PC-9 (cell line): ENCODE measurements around the gene TNFAIP6. TPM values are rescaled to one million over a fixed set of nuclear protein-coding genes. Genes with fewer than 3 reads are reported as not detected.

Source experiments
- BruUV-seq: library from RNA; stranded (reverse); fragments of 400-500 nt; replicated peaks from 2 replicates; lab custom pipeline; 2021; lab: Mats Ljungman, UMichigan
- CTCF ChIA-PET: fragments of 300-600 bp; sonication (Branson Sonifier 250); formaldehyde crosslinking; loops from one replicate; lab custom pipeline; 2022; ENCODE audit warnings: antibody characterized with exemption; lab: Charles Lee
- POLR2A ChIA-PET: fragments of 300-600 bp; sonication (Branson Sonifier 250); formaldehyde crosslinking; loops from one replicate; lab custom pipeline; 2022; ENCODE audit warnings: antibody characterized with exemption; ENCODE audit not compliant: unreplicated experiment; lab: Charles Lee
- DNase-seq, 2 experiments: peaks; one replicate each; pipeline versions ENCODE4 v3.0.0 to v3.0.0-alpha.2; 2015 to 2022; ENCODE audit warnings: mixed read lengths in 1 of 2
- H2AFZ ChIP-seq: fragments of 200-600 bp; sonication (generic); 2 replicates; pipeline ENCODE4 v1.8.1; 2017; ENCODE audit warnings: antibody characterized with exemption
- H3F3A ChIP-seq: fragments of 200-600 bp; sonication (generic); 2 replicates; pipeline ENCODE4 v1.8.1; 2017; ENCODE audit warnings: antibody characterized with exemption, mild to moderate bottlenecking, low read depth; ENCODE audit not compliant: insufficient read depth
- H3K27ac ChIP-seq: fragments of 200-600 bp; sonication (generic); 2 replicates; pipeline ENCODE4 v1.6.1; 2016; ENCODE audit warnings: mixed run types
- H3K27me3 ChIP-seq: fragments of 200-600 bp; sonication (generic); 2 replicates; pipeline ENCODE4 v1.6.1; 2016; ENCODE audit warnings: low read depth, mixed run types; ENCODE audit not compliant: insufficient read depth
- H3K36me3 ChIP-seq: fragments of 200-600 bp; sonication (generic); 2 replicates; pipeline ENCODE4 v1.6.1; 2016; ENCODE audit warnings: low read depth, mixed run types
- H3K4me1 ChIP-seq: fragments of 200-600 bp; sonication (generic); replicated peaks from 2 replicates; pipeline ENCODE4 v1.6.1; 2016; ENCODE audit warnings: mixed run types; ENCODE audit not compliant: insufficient read depth
- H3K4me2 ChIP-seq: fragments of 200-600 bp; sonication (generic); 2 replicates; pipeline ENCODE4 v1.6.1; 2017; ENCODE audit warnings: mixed run types
- H3K4me3 ChIP-seq: fragments of 200-600 bp; sonication (generic); 2 replicates; pipeline ENCODE4 v1.6.1; 2016; ENCODE audit warnings: mixed run types
- H3K79me2 ChIP-seq: fragments of 200-600 bp; sonication (generic); 2 replicates; pipeline ENCODE4 v1.6.1; 2017; ENCODE audit warnings: low read depth, mixed run types
- H3K9me2 ChIP-seq: fragments of 200-600 bp; sonication (generic); 2 replicates; pipeline ENCODE4 v1.8.1; 2017; ENCODE audit warnings: mild to moderate bottlenecking; ENCODE audit not compliant: insufficient read depth
- H3K9me3 ChIP-seq: fragments of 200-600 bp; sonication (generic); 2 replicates; pipeline ENCODE4 v1.8.1; 2016; ENCODE audit warnings: low read depth; ENCODE audit not compliant: insufficient read depth
- H4K20me1 ChIP-seq: fragments of 200-600 bp; sonication (generic); 2 replicates; pipeline ENCODE4 v1.8.1; 2017; ENCODE audit not compliant: insufficient read depth
- EZH2 ChIP-seq: fragments of 200-600 bp; sonication (generic); IDR thresholded peaks from 2 replicates; pipeline ENCODE4 v1.8.0; 2017; ENCODE audit warnings: antibody characterized with exemption, low read depth
- intact Hi-C: fragments of 100-400 bp; cut with micrococcal nuclease; formaldehyde crosslinking; loops from one replicate; pipeline ENCODE4 v1.10.0; 2022; ENCODE audit not compliant: unreplicated experiment
- total RNA-seq: library from RNA; stranded (reverse); gene quantifications from 2 replicates; pipeline ENCODE4 v1.2.3, GENCODE V29; 2021
- TF ChIP-seq, protein P1 (sequence below): fragments of 200-600 bp; sonication (generic); conservative IDR thresholded peaks from 2 replicates; pipeline ENCODE4 v1.6.1; 2017; ENCODE audit warnings: mixed run types, antibody characterized with exemption, mild to moderate bottlenecking, moderate library complexity

Gene TNFAIP6
- total RNA-seq, 1 experiment from 2014 or later = not detected

- POLR2A ChIA-PET = no interaction called here
- BruUV-seq = no TSS peak
- no peaks in the 10 kb centered on the region for H3K4me1 ChIP-seq
- intact Hi-C loops = no loop called here
- no peak for TF ChIP-seq EZH2
- TF ChIP-seq, protein P1, sequence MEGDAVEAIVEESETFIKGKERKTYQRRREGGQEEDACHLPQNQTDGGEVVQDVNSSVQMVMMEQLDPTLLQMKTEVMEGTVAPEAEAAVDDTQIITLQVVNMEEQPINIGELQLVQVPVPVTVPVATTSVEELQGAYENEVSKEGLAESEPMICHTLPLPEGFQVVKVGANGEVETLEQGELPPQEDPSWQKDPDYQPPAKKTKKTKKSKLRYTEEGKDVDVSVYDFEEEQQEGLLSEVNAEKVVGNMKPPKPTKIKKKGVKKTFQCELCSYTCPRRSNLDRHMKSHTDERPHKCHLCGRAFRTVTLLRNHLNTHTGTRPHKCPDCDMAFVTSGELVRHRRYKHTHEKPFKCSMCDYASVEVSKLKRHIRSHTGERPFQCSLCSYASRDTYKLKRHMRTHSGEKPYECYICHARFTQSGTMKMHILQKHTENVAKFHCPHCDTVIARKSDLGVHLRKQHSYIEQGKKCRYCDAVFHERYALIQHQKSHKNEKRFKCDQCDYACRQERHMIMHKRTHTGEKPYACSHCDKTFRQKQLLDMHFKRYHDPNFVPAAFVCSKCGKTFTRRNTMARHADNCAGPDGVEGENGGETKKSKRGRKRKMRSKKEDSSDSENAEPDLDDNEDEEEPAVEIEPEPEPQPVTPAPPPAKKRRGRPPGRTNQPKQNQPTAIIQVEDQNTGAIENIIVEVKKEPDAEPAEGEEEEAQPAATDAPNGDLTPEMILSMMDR = no peak
- H3F3A ChIP-seq = no peaks in the 10 kb centered on the region
- no peaks in the 10 kb centered on the region for H3K79me2 ChIP-seq
- no peaks in the 10 kb centered on the region for H4K20me1 ChIP-seq
- CTCF ChIA-PET = no interaction called here
- no peaks in the 10 kb centered on the region for H3K27me3 ChIP-seq
- no peak for DNase-seq
- H3K36me3 ChIP-seq = no peaks in the 10 kb centered on the region
- H3K9me3 ChIP-seq = no peaks in the 10 kb centered on the region
- no peak overlapping the region for H3K4me3 ChIP-seq
- no peak overlapping the region for H3K27ac ChIP-seq
- H3K9me2 ChIP-seq = no peaks in the 10 kb centered on the region
- no peak overlapping the region for H2AFZ ChIP-seq
- no peak overlapping the region for H3K4me2 ChIP-seq
These were observed 30.6 kb downstream of the TNFAIP6 start for GRCh38 chr2:151388011-151388410.

DNA sequence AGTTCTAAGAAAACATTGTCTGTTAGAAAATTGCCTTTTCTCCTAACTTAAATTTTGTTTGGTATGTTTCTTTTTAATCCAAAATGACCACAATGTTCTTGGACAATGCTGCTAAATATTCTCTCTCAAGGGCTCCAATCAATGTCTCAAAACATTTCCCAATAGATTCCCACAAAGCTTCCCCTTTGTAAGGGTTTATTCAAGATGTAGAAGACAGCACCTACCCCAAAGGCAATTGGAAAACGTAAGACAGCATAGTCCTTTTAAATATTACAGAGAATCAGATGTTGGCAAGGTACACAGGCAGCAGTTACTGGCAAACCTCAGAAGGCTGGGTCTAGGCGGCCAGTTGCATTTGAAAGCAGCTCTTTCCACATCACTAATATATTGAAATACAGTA lies 34.0 kb downstream of the TNFAIP6 start:
- CTCF ChIA-PET = no interaction called here

GRCh38 chr2:151394509-151394908 lies 37.1 kb downstream of the TNFAIP6 start:
- ChIA-PET POLR2A (no interaction called here), CTCF (no interaction called here)
- no peak for DNase-seq
- Histone ChIP-seq H3K9me3 (no peaks in the 10 kb centered on the region), H3K36me3 (no peaks in the 10 kb centered on the region), H2AFZ (no peak overlapping the region), H4K20me1 (no peaks in the 10 kb centered on the region), H3K27ac (no peak overlapping the region), H3K27me3 (no peaks in the 10 kb centered on the region), H3K4me1 (no peaks in the 10 kb centered on the region), H3K4me2 (no peak overlapping the region), H3K9me2 (no peaks in the 10 kb centered on the region), H3F3A (no peaks in the 10 kb centered on the region), H3K79me2 (no peaks in the 10 kb centered on the region), H3K4me3 (no peak overlapping the region)
- intact Hi-C loops = no loop called here
- no TSS peak for BruUV-seq
- no peak for TF ChIP-seq EZH2
- TF ChIP-seq, protein P1 = no peak

More for the DNA sequence above, 34.0 kb downstream of the TNFAIP6 start:
- H3K9me3 ChIP-seq = no peaks in the 10 kb centered on the region
- H3F3A ChIP-seq = no peaks in the 10 kb centered on the region
- H3K79me2 ChIP-seq = no peaks in the 10 kb centered on the region
- no peak overlapping the region for H3K4me3 ChIP-seq
- H2AFZ ChIP-seq = no peak overlapping the region
- no TSS peak for BruUV-seq
- intact Hi-C loops = no loop called here
- POLR2A ChIA-PET = no interaction called here
- no peak for DNase-seq
- no peak overlapping the region for H3K27ac ChIP-seq
- no peaks in the 10 kb centered on the region for H3K27me3 ChIP-seq
- H3K4me1 ChIP-seq = no peaks in the 10 kb centered on the region
- H3K9me2 ChIP-seq = no peaks in the 10 kb centered on the region
- TF ChIP-seq, protein P1 = no peak
- TF ChIP-seq EZH2 = no peak
- H3K36me3 ChIP-seq = no peaks in the 10 kb centered on the region
- H4K20me1 ChIP-seq = no peaks in the 10 kb centered on the region
- no peak overlapping the region for H3K4me2 ChIP-seq
